Ectodermal cell (in vitro differentiated cells): ENCODE results near the gene DDX10.

Source experiments
- H3K27ac ChIP-seq: 2 replicates; pipeline ENCODE4 v1.7.0; 2013; ENCODE audit warnings: mild to moderate bottlenecking, low read depth, low read length; ENCODE audit not compliant: insufficient read depth, poor library complexity, severe bottlenecking
- H3K27me3 ChIP-seq: 2 replicates; pipeline ENCODE4 v1.7.0; 2013; ENCODE audit warnings: mild to moderate bottlenecking, low read length; ENCODE audit not compliant: insufficient read depth, control insufficient read depth, poor library complexity, severe bottlenecking
- H3K36me3 ChIP-seq: one replicate; pipeline ENCODE4 v1.7.0; 2013; ENCODE audit warnings: low read length; ENCODE audit not compliant: control insufficient read depth, insufficient read depth
- H3K4me1 ChIP-seq: one replicate; pipeline ENCODE4 v1.7.0; 2013; ENCODE audit warnings: low read length; ENCODE audit not compliant: control insufficient read depth, insufficient read depth
- H3K4me3 ChIP-seq: 2 replicates; pipeline ENCODE4 v1.7.0; 2013; ENCODE audit warnings: low read depth, low read length, control low read depth; ENCODE audit not compliant: insufficient read depth
- H3K9me3 ChIP-seq: 2 replicates; pipeline ENCODE4 v1.7.0; 2013; ENCODE audit warnings: mild to moderate bottlenecking, low read length, moderate library complexity; ENCODE audit not compliant: control insufficient read depth
- WGBS, 2 experiments: methylation state at CpG; one replicate each; pipeline ENCODE4 v1.1.7; 2013; ENCODE audit warnings: missing lambda C conversion rate in 2 of 2; 5-methylcytosine and 5-hydroxymethylcytosine counted together

The DDX10 gene

DNA sequence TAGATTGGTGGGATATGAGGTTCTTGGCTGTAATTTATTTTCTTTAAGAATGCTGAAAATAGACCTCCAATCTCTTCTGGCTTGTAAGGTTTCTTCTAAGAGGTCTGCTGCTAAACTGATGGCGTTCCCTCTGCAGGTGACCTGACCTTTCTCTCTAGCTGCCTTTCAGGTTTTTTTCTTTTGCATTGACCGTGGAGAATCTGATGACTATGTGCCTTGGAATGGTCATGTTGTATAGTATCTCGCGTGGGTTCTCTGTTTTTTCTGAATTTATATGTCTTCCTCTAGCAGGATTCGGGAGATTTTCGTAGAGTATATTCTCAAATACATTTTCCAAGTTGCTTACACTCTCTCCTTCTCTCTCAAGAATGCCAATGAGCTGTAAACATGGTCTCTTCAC is 122.2 kb downstream of the DDX10 start:
- 85% methylated on average over 5 to 6 of the region's 6 CpGs for WGBS, 2 experiments

GRCh38 chr11:108788565-108789199 is 123.8 kb downstream of the DDX10 start:
- WGBS, 2 experiments = 89 to 93% methylated on average over 5 of the region's 5 CpGs
- H3K36me3 ChIP-seq = no peaks in the 10 kb centered on the region
- no peak overlapping the region for H3K4me3 ChIP-seq
- H3K27ac ChIP-seq = no peak overlapping the region
- peaks cover 7% of the 10 kb centered on the region for H3K4me1 ChIP-seq
- no peaks in the 10 kb centered on the region for H3K27me3 ChIP-seq
- H3K9me3 ChIP-seq = no peaks in the 10 kb centered on the region

More for the DNA sequence above, 122.2 kb downstream of the DDX10 start:
- Histone ChIP-seq H3K36me3 (no peaks in the 10 kb centered on the region), H3K27me3 (no peaks in the 10 kb centered on the region), H3K4me1 (peaks cover 7% of the 10 kb centered on the region), H3K4me3 (no peak overlapping the region), H3K9me3 (no peaks in the 10 kb centered on the region), H3K27ac (no peak overlapping the region)

GRCh38 chr11:108790501-108791299 is 125.8 kb downstream of the DDX10 start:
- H3K27me3 ChIP-seq = no peaks in the 10 kb centered on the region
- H3K27ac ChIP-seq = no peak overlapping the region
- WGBS, 2 experiments = 74 to 89% methylated on average over 3 to 4 of the region's 5 CpGs
- no peaks in the 10 kb centered on the region for H3K36me3 ChIP-seq
- H3K9me3 ChIP-seq = no peaks in the 10 kb centered on the region
- no peak overlapping the region for H3K4me3 ChIP-seq
- H3K4me1 ChIP-seq = peaks cover 7% of the 10 kb centered on the region

DNA sequence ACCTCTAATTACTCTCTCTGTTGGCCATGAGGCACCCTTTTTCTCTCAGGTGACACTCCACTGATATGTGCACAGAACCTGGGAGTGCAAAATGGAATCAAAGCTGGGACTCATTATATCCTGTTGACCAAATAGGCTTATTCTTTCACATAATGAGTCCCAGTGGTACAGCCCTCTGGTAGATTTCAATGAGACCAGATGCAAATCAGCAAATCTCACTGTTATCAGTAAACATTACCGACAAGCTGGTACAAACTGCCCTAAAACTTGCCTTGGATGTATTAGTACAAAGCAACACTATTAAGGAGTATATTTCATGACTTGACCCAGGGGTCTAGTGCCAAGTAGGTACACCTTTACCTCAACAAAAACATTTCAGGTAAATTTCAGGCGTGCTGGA is 128.3 kb downstream of the DDX10 start:
- Histone ChIP-seq H3K4me1 (no peaks in the 10 kb centered on the region), H3K9me3 (no peaks in the 10 kb centered on the region), H3K4me3 (no peak overlapping the region), H3K27ac (no peak overlapping the region), H3K36me3 (no peaks in the 10 kb centered on the region), H3K27me3 (no peaks in the 10 kb centered on the region)
- 90 to 93% methylated on average over 1 of the region's 2 CpGs for WGBS, 2 experiments

GRCh38 chr11:108793611-108794010 is 128.7 kb downstream of the DDX10 start:
- Histone ChIP-seq H3K27me3 (no peaks in the 10 kb centered on the region), H3K4me3 (no peak overlapping the region), H3K36me3 (no peaks in the 10 kb centered on the region), H3K4me1 (no peaks in the 10 kb centered on the region), H3K27ac (no peak overlapping the region), H3K9me3 (no peaks in the 10 kb centered on the region)
- WGBS, 2 experiments = 95 to 100% methylated on average over 2 of the region's 2 CpGs

GRCh38 chr11:108796551-108796950 is 131.7 kb downstream of the DDX10 start:
- Histone ChIP-seq H3K4me1 (no peaks in the 10 kb centered on the region), H3K27me3 (no peaks in the 10 kb centered on the region), H3K36me3 (no peaks in the 10 kb centered on the region), H3K9me3 (no peaks in the 10 kb centered on the region), H3K4me3 (no peak overlapping the region), H3K27ac (no peak overlapping the region)
- 61 to 63% methylated on average over 4 of the region's 4 CpGs for WGBS, 2 experiments

DNA sequence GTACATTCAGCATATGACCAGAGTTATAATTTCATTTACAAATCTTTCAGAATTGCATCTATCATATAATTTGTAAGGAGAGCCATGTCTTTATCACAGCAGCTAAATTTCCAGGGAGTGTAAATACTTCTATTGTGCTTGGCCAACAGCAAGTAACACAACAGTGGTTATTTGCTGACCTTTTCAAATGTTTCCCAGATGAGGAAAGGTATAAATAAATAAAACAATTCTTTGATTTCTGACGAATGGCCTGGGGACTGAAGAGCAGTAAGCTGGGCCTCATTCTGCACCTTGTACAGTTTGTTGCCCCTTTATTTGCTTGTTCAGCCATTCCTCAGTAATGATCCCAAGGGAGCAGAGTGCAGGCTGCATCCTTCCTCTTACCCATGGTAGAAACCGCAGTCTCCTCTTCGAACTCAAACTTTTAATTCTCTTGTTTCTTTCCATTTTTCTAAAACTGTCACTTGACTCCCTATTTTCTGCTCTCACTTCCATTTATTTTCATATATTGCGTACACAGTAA is 132.8 kb downstream of the DDX10 start:
- Histone ChIP-seq H3K27ac (no peak overlapping the region), H3K4me3 (no peak overlapping the region)

DNA sequence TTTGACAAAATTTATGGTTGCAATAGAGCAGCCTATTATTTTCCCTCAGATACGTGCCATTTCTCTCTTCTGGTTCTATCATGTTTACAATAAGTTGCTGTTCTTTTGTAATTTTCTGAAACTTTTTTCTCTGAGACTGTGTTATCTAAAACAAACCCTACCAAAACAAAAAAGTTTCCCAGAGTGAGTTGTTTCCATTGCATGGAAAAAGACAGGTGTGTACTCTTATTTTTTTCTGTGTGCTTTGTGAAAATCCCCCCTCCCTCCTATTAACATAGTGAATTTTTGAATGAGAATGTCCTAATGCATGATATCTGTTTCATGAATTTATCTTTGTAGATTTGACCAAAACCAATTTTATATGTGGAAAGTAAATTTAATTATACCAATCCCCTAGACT is 137.6 kb downstream of the DDX10 start:
- Histone ChIP-seq H3K9me3 (no peaks in the 10 kb centered on the region), H3K4me1 (no peaks in the 10 kb centered on the region), H3K36me3 (no peaks in the 10 kb centered on the region), H3K27me3 (no peaks in the 10 kb centered on the region), H3K27ac (no peak overlapping the region), H3K4me3 (no peak overlapping the region)
- WGBS, 2 experiments = 100% methylated on average over 1 of the region's 1 CpG

More for the DNA sequence above, 132.8 kb downstream of the DDX10 start:
- no peaks in the 10 kb centered on the region for H3K4me1 ChIP-seq
- no peaks in the 10 kb centered on the region for H3K36me3 ChIP-seq
- whole genome bisulfite sequencing, 2 experiments = 95% methylated on average over 4 of the region's 4 CpGs
- H3K9me3 ChIP-seq = no peaks in the 10 kb centered on the region
- H3K27me3 ChIP-seq = no peaks in the 10 kb centered on the region

DNA sequence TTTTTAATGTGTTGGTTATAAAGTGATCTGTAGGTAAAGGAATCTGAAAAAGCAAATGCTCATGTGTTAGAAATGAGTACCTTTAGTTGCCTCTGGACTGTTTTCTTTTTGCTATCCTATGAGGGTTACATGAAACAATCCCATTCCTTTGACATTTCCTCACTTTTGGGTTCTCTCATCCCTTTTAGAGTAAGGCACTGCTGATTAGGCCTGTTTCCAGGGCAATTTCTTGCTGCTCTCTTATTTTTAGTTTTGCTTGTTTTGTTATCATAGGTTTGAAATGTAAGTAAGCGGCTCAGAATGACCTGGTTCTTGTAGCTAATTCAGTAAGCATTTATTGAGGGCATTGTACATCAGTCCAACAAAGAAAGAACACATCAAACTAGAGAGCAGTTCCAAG is 138.9 kb downstream of the DDX10 start:
- Histone ChIP-seq H3K4me1 (no peaks in the 10 kb centered on the region), H3K27me3 (no peaks in the 10 kb centered on the region), H3K4me3 (no peak overlapping the region), H3K36me3 (no peaks in the 10 kb centered on the region), H3K27ac (no peak overlapping the region), H3K9me3 (no peaks in the 10 kb centered on the region)
- 88 to 100% methylated on average over 1 of the region's 1 CpG for WGBS, 2 experiments

DNA sequence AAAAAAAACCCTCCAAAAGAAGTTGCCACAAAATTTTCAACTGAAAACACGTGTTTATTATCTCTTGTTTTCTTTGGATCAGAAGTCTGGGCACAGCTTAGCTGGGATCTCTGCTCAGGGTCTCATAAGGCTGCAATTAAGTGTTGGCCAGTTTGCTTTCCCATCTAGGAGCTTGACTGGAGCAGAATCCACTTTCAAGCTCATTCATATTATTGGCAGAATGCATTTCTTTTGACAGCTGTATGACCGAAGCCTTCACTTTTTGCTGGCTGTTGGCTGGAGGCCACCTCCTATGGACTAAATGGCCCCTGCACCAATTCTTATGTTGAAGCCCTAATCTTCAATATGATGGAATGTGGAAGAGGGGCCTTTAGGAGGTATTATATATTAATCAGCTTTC is 139.6 kb downstream of the DDX10 start:
- Histone ChIP-seq H3K36me3 (no peaks in the 10 kb centered on the region), H3K4me1 (no peaks in the 10 kb centered on the region), H3K9me3 (no peaks in the 10 kb centered on the region), H3K27ac (no peak overlapping the region), H3K4me3 (no peak overlapping the region), H3K27me3 (no peaks in the 10 kb centered on the region)
- 96% methylated on average over 2 of the region's 2 CpGs for WGBS, 2 experiments
